H1 (cell line): ENCODE results near the gene MRPS15. TPM values are rescaled to one million over a fixed set of nuclear protein-coding genes. Genes with fewer than 3 reads are reported as not detected.

ENCODE experiments used
- CTCF ChIA-PET: fragments of 300-600 bp; sonication (Branson Sonifier 250); formaldehyde crosslinking; loops from one replicate; lab custom pipeline; 2021; ENCODE audit not compliant: partially characterized antibody; lab: Charles Lee
- POLR2A ChIA-PET: fragments of 300-600 bp; sonication (Branson Sonifier 250); formaldehyde crosslinking; loops from one replicate; lab custom pipeline; 2021; ENCODE audit warnings: inconsistent platforms; ENCODE audit not compliant: partially characterized antibody; lab: Charles Lee
- DNase-seq, 2 experiments: peaks; one replicate each; pipeline versions ENCODE4 v3.0.0 to v3.0.0-alpha.2; 2010 to 2022; ENCODE audit warnings: low spot score in 2 of 2, low read depth in 1 of 2, mixed read lengths in 1 of 2
- FAIRE-seq: peaks from 2 replicates; lab custom pipeline; 2011; peaks lifted over from hg19 to GRCh38; lab: Jason Lieb, UNC
- H2AFZ ChIP-seq: 2 replicates; pipeline ENCODE4 v1.8.1; 2012; ENCODE audit warnings: low read length, inconsistent platforms
- H2AK5ac ChIP-seq: 2 replicates; pipeline ENCODE4 v1.6.1; 2013; ENCODE audit warnings: low read depth, low read length
- H2BK120ac ChIP-seq: replicated peaks from 2 replicates; pipeline ENCODE3; 2013; ENCODE audit warnings: low read depth, low read length, inconsistent platforms
- H2BK12ac ChIP-seq: 2 replicates; pipeline ENCODE4 v1.6.1; 2013; ENCODE audit warnings: low read depth, low read length
- H2BK15ac ChIP-seq: 2 replicates; pipeline ENCODE4 v1.6.1; 2013; ENCODE audit warnings: low read length
- H2BK20ac ChIP-seq: 2 replicates; pipeline ENCODE4 v1.6.1; 2013; ENCODE audit warnings: low read length
- H2BK5ac ChIP-seq: 2 replicates; pipeline ENCODE4 v1.6.1; 2013; ENCODE audit warnings: low read depth, low read length
- H3K14ac ChIP-seq: 2 replicates; pipeline ENCODE4 v1.6.1; 2013; ENCODE audit warnings: inconsistent platforms; ENCODE audit not compliant: insufficient read length
- H3K18ac ChIP-seq: 2 replicates; pipeline ENCODE4 v1.6.1; 2013; ENCODE audit warnings: low read length; ENCODE audit errors: extremely low read depth
- H3K23ac ChIP-seq: 2 replicates; pipeline ENCODE4 v1.6.1; 2013; ENCODE audit warnings: inconsistent platforms; ENCODE audit not compliant: insufficient read length
- H3K23me2 ChIP-seq: 2 replicates; pipeline ENCODE4 v1.6.1; 2013; ENCODE audit warnings: low read depth, low read length
- H3K27ac ChIP-seq: 2 replicates; pipeline ENCODE4 v1.6.1; 2011; ENCODE audit warnings: low read depth, low read length, inconsistent platforms
- H3K27me3 ChIP-seq, 4 experiments: replicated peaks in 1 of 4; 1 replicate in 1 of 4; 2 replicates in 3 of 4; pipeline versions ENCODE4 v1.6.1 to v1.8.1; 2011 to 2013; ENCODE audit warnings: low read length in 3 of 4, mild to moderate bottlenecking in 3 of 4, inconsistent platforms in 2 of 4, mixed read lengths in 2 of 4, moderate library complexity in 1 of 4; ENCODE audit not compliant: control insufficient read depth in 3 of 4, insufficient read depth in 3 of 4; ENCODE audit errors: extremely low read depth in 1 of 4
- H3K36me3 ChIP-seq, 4 experiments: 2 replicates each; pipeline versions ENCODE4 v1.6.1 to v1.8.1; 2011 to 2013; ENCODE audit warnings: mild to moderate bottlenecking in 4 of 4, low read length in 3 of 4, moderate library complexity in 2 of 4, control low read depth in 1 of 4, inconsistent platforms in 1 of 4; ENCODE audit not compliant: insufficient read depth in 4 of 4, control insufficient read depth in 2 of 4
- H3K4ac ChIP-seq: replicated peaks from 2 replicates; pipeline ENCODE3; 2013; ENCODE audit warnings: low read length, low read depth, mixed read lengths, inconsistent platforms; ENCODE audit not compliant: insufficient read length
- H3K4me1 ChIP-seq, 4 experiments: replicated peaks in 1 of 4; 1 replicate in 1 of 4; 2 replicates in 3 of 4; pipeline versions ENCODE4 v1.6.1 to v1.8.1; 2011 to 2013; ENCODE audit warnings: low read length in 3 of 4, inconsistent platforms in 2 of 4, mixed read lengths in 1 of 4; ENCODE audit not compliant: insufficient read depth in 4 of 4, control insufficient read depth in 3 of 4
- H3K4me2 ChIP-seq, 2 experiments: 2 replicates each; pipeline versions ENCODE4 v1.6.1 to v1.8.1; 2011 to 2013; ENCODE audit warnings: low read depth in 2 of 2, low read length in 2 of 2, control low read depth in 1 of 2, inconsistent platforms in 1 of 2, mild to moderate bottlenecking in 1 of 2; ENCODE audit not compliant: insufficient read depth in 1 of 2
- H3K4me3 ChIP-seq, 4 experiments: fragments of 200-600, 300-600 bp in 1 of 4; sonication (generic), shearing (Covaris generic), sonication (Bioruptor Twin) in 1 of 4; 2 replicates each; pipeline versions ENCODE4 v1.5.1 to v1.8.1; 2011 to 2016; ENCODE audit warnings: low read length in 4 of 4, low read depth in 3 of 4, control low read depth in 2 of 4, inconsistent platforms in 2 of 4, mild to moderate bottlenecking in 2 of 4, mixed read lengths in 1 of 4, moderate library complexity in 1 of 4; ENCODE audit not compliant: insufficient read depth in 2 of 4; ENCODE audit errors: extremely low read depth in 1 of 4
- H3K56ac ChIP-seq: replicated peaks from 2 replicates; pipeline ENCODE3; 2013; ENCODE audit warnings: low read depth, mild to moderate bottlenecking, mixed read lengths, low read length, inconsistent platforms; ENCODE audit not compliant: insufficient read length
- H3K79me1 ChIP-seq: 2 replicates; pipeline ENCODE4 v1.6.1; 2013; ENCODE audit warnings: low read depth, low read length, control low read depth
- H3K79me2 ChIP-seq, 2 experiments: 2 replicates each; pipeline versions ENCODE4 v1.6.1 to v1.8.1; 2012 to 2013; ENCODE audit warnings: low read length in 2 of 2, mild to moderate bottlenecking in 2 of 2, inconsistent platforms in 1 of 2; ENCODE audit not compliant: insufficient read depth in 2 of 2, control insufficient read depth in 1 of 2
- H3K9ac ChIP-seq, 4 experiments: replicated peaks in 1 of 4; 1 replicate in 1 of 4; 2 replicates in 3 of 4; pipeline versions ENCODE4 v1.6.1 to v1.8.1; 2011 to 2013; ENCODE audit warnings: low read depth in 3 of 4, low read length in 3 of 4, control low read depth in 2 of 4, mild to moderate bottlenecking in 2 of 4, moderate library complexity in 2 of 4, inconsistent platforms in 1 of 4; ENCODE audit errors: extremely low read depth in 1 of 4
- H3K9me3 ChIP-seq, 2 experiments: 2 replicates each; pipeline versions ENCODE4 v1.6.1 to v1.8.1; 2012 to 2013; ENCODE audit warnings: mild to moderate bottlenecking in 2 of 2, moderate library complexity in 2 of 2, control low read depth in 1 of 2, inconsistent platforms in 1 of 2, low read depth in 1 of 2, low read length in 1 of 2, mixed read lengths in 1 of 2; ENCODE audit not compliant: insufficient read depth in 2 of 2
- H4K20me1 ChIP-seq, 2 experiments: replicated peaks in 1 of 2; 2 replicates each; pipeline versions ENCODE3 to v1.8.1; 2011 to 2013; ENCODE audit warnings: inconsistent platforms in 2 of 2, low read length in 2 of 2, mild to moderate bottlenecking in 1 of 2; ENCODE audit not compliant: insufficient read depth in 2 of 2, control insufficient read depth in 1 of 2
- H4K5ac ChIP-seq: 2 replicates; pipeline ENCODE4 v1.6.1; 2013; ENCODE audit warnings: low read length, low read depth, mixed read lengths, inconsistent platforms; ENCODE audit not compliant: insufficient read length
- H4K8ac ChIP-seq: 2 replicates; pipeline ENCODE4 v1.8.0; 2013; ENCODE audit warnings: mild to moderate bottlenecking, moderate library complexity, low read length, inconsistent platforms; ENCODE audit not compliant: insufficient read depth; ENCODE audit errors: extremely low read depth
- H4K91ac ChIP-seq: replicated peaks from 2 replicates; pipeline ENCODE3; 2013; ENCODE audit warnings: low read length, mixed read lengths, inconsistent platforms; ENCODE audit not compliant: insufficient read length
- ASH2L ChIP-seq: fragments of 200-600, 300-600 bp; sonication (generic); IDR thresholded peaks from one replicate; pipeline ENCODE4 v1.7.1; 2017; ENCODE audit warnings: low read length
- BCL11A ChIP-seq, 2 experiments: IDR thresholded peaks; one replicate each; pipeline ENCODE4 v1.6.1; 2011; ENCODE audit warnings: low read depth in 2 of 2, low read length in 2 of 2, mild to moderate bottlenecking in 2 of 2
- BRCA1 ChIP-seq: IDR thresholded peaks from 2 replicates; pipeline ENCODE4 v1.6.1; 2012; ENCODE audit warnings: low read depth, low read length, improper control_type of control experiment
- CBX5 ChIP-seq: fragments of 300-800, 300-1000 bp; sonication (generic); IDR thresholded peaks from 2 replicates; pipeline ENCODE4 v1.7.1; 2016; ENCODE audit warnings: antibody characterized with exemption, low read length, low read depth
- FOSL1 ChIP-seq: IDR thresholded peaks from 2 replicates; pipeline ENCODE4 v1.6.1; 2011; ENCODE audit warnings: mild to moderate bottlenecking, low read depth, low read length, moderate library complexity; ENCODE audit not compliant: insufficient read depth
- HDAC2 ChIP-seq, 2 experiments: fragments of 300-600 bp in 1 of 2; sonication (generic) in 1 of 2; IDR thresholded peaks; 2 replicates each; pipeline ENCODE4 v1.6.1; 2011 to 2012; ENCODE audit warnings: low read depth in 2 of 2, low read length in 2 of 2, mild to moderate bottlenecking in 2 of 2, moderate library complexity in 2 of 2, borderline replicate concordance in 1 of 2, inconsistent platforms in 1 of 2
- KDM1A ChIP-seq: fragments of 200-600, 300-600 bp; sonication (generic); IDR thresholded peaks from 2 replicates; pipeline ENCODE4 v1.7.1; 2016; ENCODE audit warnings: mild to moderate bottlenecking, low read length, borderline replicate concordance
- POLR2AphosphoS5 ChIP-seq: IDR thresholded peaks from 2 replicates; pipeline ENCODE4 v1.6.1; 2011; ENCODE audit warnings: low read depth, low read length
- RBBP5 ChIP-seq: IDR thresholded peaks from 2 replicates; pipeline ENCODE4 v1.7.1; 2012; ENCODE audit warnings: low read depth, mild to moderate bottlenecking, inconsistent platforms, low read length, moderate library complexity, borderline replicate concordance
- RFX5 ChIP-seq: IDR thresholded peaks from 2 replicates; pipeline ENCODE4 v1.6.1; 2011; ENCODE audit warnings: low read depth, low read length, improper control_type of control experiment, borderline replicate concordance
- SIX5 ChIP-seq: IDR thresholded peaks from 2 replicates; pipeline ENCODE4 v1.6.1; 2011; ENCODE audit warnings: mild to moderate bottlenecking, low read depth, low read length
- SP1 ChIP-seq: IDR thresholded peaks from 2 replicates; pipeline ENCODE4 v1.6.1; 2011; ENCODE audit warnings: low read depth, low read length
- SRF ChIP-seq: IDR thresholded peaks from 2 replicates; pipeline ENCODE4 v1.6.1; 2011; ENCODE audit warnings: mild to moderate bottlenecking, low read depth, low read length, moderate library complexity
- SUZ12 ChIP-seq: fragments of 200-600 bp; sonication (generic); IDR thresholded peaks from 2 replicates; pipeline ENCODE4 v1.6.1; 2012; ENCODE audit warnings: mild to moderate bottlenecking, inconsistent platforms, low read length, moderate library complexity, mixed read lengths
- TAF7 ChIP-seq: optimal IDR thresholded peaks from 2 replicates; pipeline ENCODE3; 2011; ENCODE audit warnings: low read depth, mild to moderate bottlenecking, inconsistent platforms, low read length, moderate library complexity, borderline replicate concordance
- WGBS, 2 experiments: shearing (Covaris generic) in 1 of 2; methylation state at CpG; one replicate each; pipeline versions ENCODE4 v1.1.6 to v1.1.7; 2013 to 2015; ENCODE audit warnings: low lambda C conversion rate in 2 of 2, mixed read lengths in 2 of 2, inconsistent platforms in 1 of 2, low coverage in 1 of 2, missing lambda C conversion rate in 1 of 2; ENCODE audit not compliant: insufficient replicate concordance in 2 of 2, insufficient coverage in 1 of 2, insufficient read length in 1 of 2; ENCODE audit errors: extremely low coverage in 1 of 2, missing lambda C conversion rate in 1 of 2; 5-methylcytosine and 5-hydroxymethylcytosine counted together
- polyA plus RNA-seq, 7 experiments: library from polyadenylated mRNA; depleted of rRNA in 3 of 7; stranded (reverse) in 5 of 7; unstranded in 2 of 7; fragments of >200 nt in 5 of 7; fragments of 200-250 nt in 2 of 7; gene quantifications; 1 replicate in 5 of 7; 2 replicates in 1 of 7; 4 replicates in 1 of 7; pipeline versions ENCODE4 v1.2.1 to v1.2.3, GENCODE V29; 2011 to 2013; ENCODE audit warnings: missing spikeins in 2 of 7, mixed read lengths in 2 of 7
- total RNA-seq: library from RNA; stranded (reverse); fragmentation: NEBNext Ultra II Directional; extraction: Animal tissue kit (Norgen Biotek cat#: 25700); gene quantifications from 2 replicates; pipeline ENCODE4 v1.2.1, GENCODE V29; 2021

MRPS15 gene
- total and polyA plus RNA-seq, 2 of the 8 experiments (the other 6 are each of a cell fraction or from before 2014, with no cell fraction given) = 53.6 to 129 TPM

GRCh38 chr1:36493524-36493923, 29.3 kb upstream of the MRPS15 start:
- Histone ChIP-seq H2AFZ (no peak overlapping the region), H3K18ac (no peak overlapping the region), H3K36me3 (no peaks in the 10 kb centered on the region), H4K5ac (no peak overlapping the region), H3K27ac (no peak overlapping the region), H3K4ac (no peak overlapping the region), H2AK5ac (no peak overlapping the region), H3K23ac (no peak overlapping the region), H3K56ac (no peak overlapping the region), H4K20me1 (no peaks in the 10 kb centered on the region), H3K4me1 (no peaks in the 10 kb centered on the region), H3K9me3 (no peaks in the 10 kb centered on the region), H3K79me1 (no peaks in the 10 kb centered on the region), H3K4me2 (no peak overlapping the region), H2BK15ac (no peak overlapping the region), H3K27me3 (no peaks in the 10 kb centered on the region), H2BK12ac (no peak overlapping the region), H2BK120ac (no peak overlapping the region), H3K4me3 (no peak overlapping the region), H3K14ac (no peak overlapping the region), H2BK5ac (no peak overlapping the region), H4K8ac (no peak overlapping the region), H3K23me2 (peaks cover 6% of the 10 kb centered on the region; the same call in 1 of the 2 replicates), H3K79me2 (no peaks in the 10 kb centered on the region), H3K9ac (no peak overlapping the region), H2BK20ac (no peak overlapping the region), H4K91ac (no peak overlapping the region)
- 91 to 100% methylated on average over 2 to 9 of the region's 9 CpGs for WGBS, 2 experiments
- POLR2A ChIA-PET = no interaction called here
- no peak for DNase-seq
- FAIRE-seq = no peak
- CTCF ChIA-PET = interaction anchor here (1.1 to 1.9 kb wide), 2 partner anchors 19 to 23 kb away, joined by 3 to 4 read pairs; no protein-coding TSS in a partner anchor
- TF ChIP-seq KDM1A (no peak), POLR2AphosphoS5 (no peak), SUZ12 (no peak), BCL11A (IDR thresholded peaks at IDR 0.05; ENCODE audit: low read depth in 2 of 2, low read length in 2 of 2) (no peak), SRF (no peak), ASH2L (no peak), RBBP5 (no peak), FOSL1 (no peak), SIX5 (no peak), BRCA1 (no peak), HDAC2 (IDR thresholded peaks at IDR 0.05; ENCODE audit: borderline replicate concordance in 1 of 2, low read depth in 2 of 2, low read length in 2 of 2) (no peak), RFX5 (no peak), CBX5 (no peak), TAF7 (no peak), SP1 (no peak)
